ENCODE data around the gene ZBTB21. TPM values are rescaled to one million over a fixed set of nuclear protein-coding genes. Genes with fewer than 3 reads are reported as not detected.

ZBTB21 gene
- total and polyA plus RNA-seq, 8 donors, result 1.9 to 18.7 (median 4.8) TPM

DNA sequence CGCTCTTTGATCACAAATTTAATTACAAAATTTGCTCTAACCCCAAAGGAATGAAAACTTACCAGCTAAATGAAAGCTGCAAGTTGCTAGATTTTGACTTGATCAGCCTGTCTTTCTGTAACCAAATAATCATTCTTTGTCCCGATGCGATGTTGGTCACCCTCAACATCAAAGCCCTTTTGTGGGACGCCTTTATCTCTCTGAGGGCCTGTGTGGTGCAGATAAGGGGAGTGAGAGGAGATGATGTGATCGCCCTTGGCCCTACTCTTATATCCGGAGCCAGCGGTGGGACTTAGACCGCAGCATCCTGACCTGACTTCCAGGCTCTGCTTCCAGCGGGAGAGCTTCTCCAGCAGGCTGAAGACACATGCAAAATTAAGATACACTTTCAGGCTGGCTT, 41.6 kb upstream of the ZBTB21 start:
- no peak overlapping the region for H3K27ac ChIP-seq
- H3K4me1 ChIP-seq, result peaks cover 5 to 19% (median 7%) of the 10 kb centered on the region in 4 donors
- no peaks in the 10 kb centered on the region for H3K27me3 ChIP-seq
- no peak overlapping the region for H3K4me3 ChIP-seq
- no peaks in the 10 kb centered on the region for H3K36me3 ChIP-seq
- DNase-seq, result no peak
- intact Hi-C loops (cut with DNase I; ENCODE audit: low total_unique reads), result no loop called here
- TF ChIP-seq, protein P1, sequence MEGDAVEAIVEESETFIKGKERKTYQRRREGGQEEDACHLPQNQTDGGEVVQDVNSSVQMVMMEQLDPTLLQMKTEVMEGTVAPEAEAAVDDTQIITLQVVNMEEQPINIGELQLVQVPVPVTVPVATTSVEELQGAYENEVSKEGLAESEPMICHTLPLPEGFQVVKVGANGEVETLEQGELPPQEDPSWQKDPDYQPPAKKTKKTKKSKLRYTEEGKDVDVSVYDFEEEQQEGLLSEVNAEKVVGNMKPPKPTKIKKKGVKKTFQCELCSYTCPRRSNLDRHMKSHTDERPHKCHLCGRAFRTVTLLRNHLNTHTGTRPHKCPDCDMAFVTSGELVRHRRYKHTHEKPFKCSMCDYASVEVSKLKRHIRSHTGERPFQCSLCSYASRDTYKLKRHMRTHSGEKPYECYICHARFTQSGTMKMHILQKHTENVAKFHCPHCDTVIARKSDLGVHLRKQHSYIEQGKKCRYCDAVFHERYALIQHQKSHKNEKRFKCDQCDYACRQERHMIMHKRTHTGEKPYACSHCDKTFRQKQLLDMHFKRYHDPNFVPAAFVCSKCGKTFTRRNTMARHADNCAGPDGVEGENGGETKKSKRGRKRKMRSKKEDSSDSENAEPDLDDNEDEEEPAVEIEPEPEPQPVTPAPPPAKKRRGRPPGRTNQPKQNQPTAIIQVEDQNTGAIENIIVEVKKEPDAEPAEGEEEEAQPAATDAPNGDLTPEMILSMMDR (IDR thresholded peaks at IDR 0.05), result no peak
- TF ChIP-seq POLR2AphosphoS5 (IDR thresholded peaks at IDR 0.05) (no peak), EP300 (IDR thresholded peaks at IDR 0.05) (no peak), POLR2A (IDR thresholded peaks at IDR 0.05) (no peak)
- 49 to 64% (median 56%) methylated on average over 9 of the region's 9 CpGs for WGBS, 5 donors
- no peaks in the 10 kb centered on the region for H3K9me3 ChIP-seq

DNA sequence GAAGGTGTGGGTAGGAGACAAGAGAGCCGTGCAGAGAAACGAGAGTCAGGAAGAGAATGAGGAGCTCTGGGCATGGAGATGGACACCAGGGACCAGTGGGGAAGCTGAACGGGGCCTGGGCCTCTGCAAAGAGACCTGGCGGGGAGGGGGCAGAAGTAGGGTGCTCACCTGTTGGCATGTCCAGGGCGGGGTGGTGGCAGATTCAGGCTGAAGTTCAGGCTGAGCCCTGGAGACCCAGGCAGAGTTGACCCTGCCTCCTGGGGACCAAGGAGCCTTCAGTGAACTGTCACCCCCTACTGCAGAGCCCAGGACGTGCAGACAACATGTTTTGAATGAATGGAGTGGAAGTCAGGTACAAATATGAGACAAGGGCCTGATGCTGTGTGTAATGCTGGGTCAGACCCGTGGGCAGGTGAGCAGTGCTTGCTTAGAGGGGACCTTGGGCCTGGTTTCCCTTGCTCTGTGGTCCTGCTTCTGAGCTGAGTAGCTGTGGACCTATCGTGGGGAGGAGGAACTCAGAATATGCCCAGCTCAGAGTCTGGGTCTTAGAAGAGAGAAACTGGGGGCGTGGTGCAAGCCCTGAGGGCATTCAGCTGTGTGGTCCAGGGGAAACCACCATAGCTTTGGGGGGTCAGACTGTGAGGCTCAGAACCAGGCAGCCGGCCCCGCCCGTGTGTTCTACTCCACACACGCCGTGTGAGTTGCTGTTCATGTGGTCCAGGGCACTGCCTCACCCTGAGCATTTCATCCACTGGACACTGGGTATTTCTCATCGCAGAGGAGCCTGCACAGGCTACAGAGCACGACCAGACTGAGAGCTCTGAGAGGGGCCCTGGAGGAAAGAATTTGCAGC, 39.6 kb upstream of the ZBTB21 start:
- no peaks in the 10 kb centered on the region for H3K27me3 ChIP-seq
- no peak overlapping the region for H3K4me3 ChIP-seq
- WGBS, 5 donors, result 82 to 87% (median 86%) methylated on average over 9 to 16 of the region's 16 CpGs
- intact Hi-C loops (cut with DNase I; ENCODE audit: low total_unique reads), result no loop called here
- H3K9me3 ChIP-seq, result no peaks in the 10 kb centered on the region
- DNase-seq, result no peak
- H3K27ac ChIP-seq, result no peak overlapping the region
- H3K4me1 ChIP-seq, result peaks cover 0 to 5% (median 0%) of the 10 kb centered on the region in 4 donors
- H3K36me3 ChIP-seq, result no peaks in the 10 kb centered on the region
- TF ChIP-seq POLR2A (IDR thresholded peaks at IDR 0.05), result no peak

DNA sequence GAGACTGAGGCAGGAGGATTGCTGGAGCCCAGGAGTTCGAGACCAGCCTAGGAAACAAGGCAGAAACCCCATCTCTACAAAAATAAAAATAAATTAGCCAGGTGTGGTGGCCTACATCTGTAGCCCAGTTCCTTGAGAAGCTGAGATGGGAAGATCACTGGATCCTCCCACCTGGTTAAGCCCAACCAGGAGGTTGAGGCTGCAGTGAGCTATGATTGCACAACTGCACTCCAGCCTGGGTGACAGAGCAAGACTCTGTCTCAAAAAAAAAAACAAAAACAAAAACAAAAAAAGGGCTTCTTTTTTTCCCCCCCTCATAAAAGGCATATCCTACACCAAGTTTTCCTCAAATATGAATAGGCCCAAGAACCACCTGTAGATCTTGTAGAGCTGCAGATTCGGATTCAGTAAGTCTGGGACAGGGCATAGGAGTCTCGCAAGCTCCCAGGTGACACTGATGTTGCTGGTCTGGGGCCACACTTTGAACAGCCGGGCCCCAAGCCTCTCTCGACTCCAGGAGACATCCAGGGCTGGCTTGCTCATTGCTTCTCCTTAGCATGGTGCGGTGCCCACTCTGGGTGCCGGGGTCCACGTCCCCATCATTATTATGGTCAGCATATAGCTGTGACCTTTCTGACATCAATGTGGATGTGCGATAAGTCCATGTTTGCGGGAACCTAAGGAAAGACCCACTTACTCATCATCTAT, 38.9 kb upstream of the ZBTB21 start:
- TF ChIP-seq POLR2A (IDR thresholded peaks at IDR 0.05) (no peak), EP300 (IDR thresholded peaks at IDR 0.05) (no peak), POLR2AphosphoS5 (IDR thresholded peaks at IDR 0.05) (no peak)
- TF ChIP-seq, protein P1 (IDR thresholded peaks at IDR 0.05), result no peak
- H3K27ac ChIP-seq, result peak overlapping the region in 3 of 5 donors; percentile 48 to 60 (median 57)
- no peak for DNase-seq
- no peaks in the 10 kb centered on the region for H3K27me3 ChIP-seq
- no peaks in the 10 kb centered on the region for H3K36me3 ChIP-seq
- peaks cover 0 to 5% (median 0%) of the 10 kb centered on the region in 4 donors for H3K4me1 ChIP-seq
- WGBS, 5 donors, result 94 to 97% (median 96%) methylated on average over 10 of the region's 10 CpGs
- no peak overlapping the region for H3K4me3 ChIP-seq
- intact Hi-C loops (cut with DNase I; ENCODE audit: low total_unique reads), result no loop called here
- no peaks in the 10 kb centered on the region for H3K9me3 ChIP-seq

DNA sequence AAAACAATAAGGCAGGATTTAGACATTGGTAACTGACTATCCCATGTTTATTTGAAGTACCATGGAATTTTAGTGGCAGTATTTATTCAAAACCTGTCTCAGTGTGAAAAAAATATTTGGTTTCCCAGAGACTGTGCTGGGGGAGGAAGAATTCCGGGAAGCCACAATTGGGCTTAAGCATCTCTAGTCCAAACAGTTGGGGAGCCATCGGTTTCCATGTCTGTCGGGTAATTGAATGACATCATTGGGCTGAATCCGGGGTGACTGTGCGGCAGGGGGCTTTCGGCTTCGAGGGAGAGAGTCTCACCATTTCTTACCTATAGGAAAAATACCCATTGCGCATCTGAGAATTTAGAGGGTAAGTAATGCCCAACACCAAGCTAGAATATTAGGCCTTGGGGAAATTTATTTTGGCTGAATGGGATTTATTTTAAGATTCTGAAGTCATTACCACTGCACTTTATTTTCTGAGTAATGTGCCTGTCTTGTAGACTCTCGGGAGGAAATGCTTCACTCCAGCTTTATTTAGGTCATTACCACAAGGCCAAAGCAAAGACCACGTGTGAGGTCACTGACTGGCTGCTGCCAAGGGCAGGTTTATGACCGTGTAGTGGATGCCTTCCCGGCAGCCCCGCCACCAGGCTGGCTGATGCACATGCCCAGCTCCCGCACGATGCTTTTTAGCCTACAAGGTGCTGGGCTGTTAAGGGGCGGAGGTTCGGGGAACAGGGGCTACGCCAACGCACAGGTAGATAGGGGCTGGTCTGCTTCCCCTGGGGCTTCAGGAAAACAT, 37.9 kb upstream of the ZBTB21 start:
- H3K9me3 ChIP-seq, result no peaks in the 10 kb centered on the region
- DNase-seq, result peak; percentile 44 to 76
- 64 to 77% (median 71%) methylated on average over 19 of the region's 19 CpGs for WGBS, 5 donors
- H3K4me1 ChIP-seq, result peaks cover 0 to 5% (median 0%) of the 10 kb centered on the region in 4 donors
- H3K36me3 ChIP-seq, result no peaks in the 10 kb centered on the region
- H3K4me3 ChIP-seq, result no peak overlapping the region
- H3K27ac ChIP-seq, result peak overlapping the region in 4 of 5 donors; percentile 40 to 60 (median 52)
- intact Hi-C loops (cut with DNase I; ENCODE audit: low total_unique reads), result no loop called here
- TF ChIP-seq EP300 (IDR thresholded peaks at IDR 0.05), result peak; percentile 49
- TF ChIP-seq POLR2A (IDR thresholded peaks at IDR 0.05), result no peak
- peak; percentile 27 to 74 (median 69) for TF ChIP-seq POLR2AphosphoS5 (IDR thresholded peaks at IDR 0.05)
- TF ChIP-seq, protein P1 (IDR thresholded peaks at IDR 0.05), result no peak
- H3K27me3 ChIP-seq, result no peaks in the 10 kb centered on the region

Measured in stomach (tissue), 9 donors.